B cell (primary cell): ENCODE results near the gene COMMD1. TPM values are rescaled to one million over a fixed set of nuclear protein-coding genes. Genes with fewer than 3 reads are reported as not detected.

Experiments
- ATAC-seq: fragments of 200-7000 bp; cut with Tn5 transposase; one replicate; pipeline ENCODE4 v1.10.0; 2021; ENCODE audit warnings: low read depth, mild to moderate bottlenecking, moderate number of reproducible peaks, moderate library complexity
- CTCF ChIA-PET: fragments of 350-600 bp; sonication (Branson Sonifier 250); formaldehyde crosslinking; loops from one replicate; lab custom pipeline; 2021; ENCODE audit warnings: antibody characterized with exemption, inconsistent platforms; lab: Charles Lee
- POLR2A ChIA-PET: fragments of 350-600 bp; sonication (Branson Sonifier 250); formaldehyde crosslinking; loops from one replicate; lab custom pipeline; 2021; ENCODE audit warnings: antibody characterized with exemption; lab: Charles Lee
- DNase-seq: peaks from one replicate; pipeline ENCODE4 v3.0.0; 2013
- H2AFZ ChIP-seq: 2 replicates; pipeline ENCODE4 v1.6.1; 2012; ENCODE audit warnings: mild to moderate bottlenecking, low read depth, low read length; ENCODE audit not compliant: insufficient read depth, poor library complexity, severe bottlenecking
- H3K27ac ChIP-seq, 2 donors: 1 replicate in 1 of 2; 2 replicates in 1 of 2; pipeline ENCODE4 v1.5.1; 2012 to 2013; ENCODE audit warnings: low read length in 2 of 2, mild to moderate bottlenecking in 2 of 2, moderate library complexity in 1 of 2
- H3K27me3 ChIP-seq, 4 experiments: fragments of 200-600 bp in 1 of 4; sonication (generic) in 1 of 4; replicated peaks in 1 of 4; 1 replicate in 2 of 4; 2 replicates in 2 of 4; pipeline versions ENCODE4 v1.6.1 to v1.7.0; 2013 to 2016; ENCODE audit warnings: low read length in 3 of 4, mild to moderate bottlenecking in 2 of 4, mixed read lengths in 1 of 4, moderate library complexity in 1 of 4; ENCODE audit not compliant: insufficient read depth in 4 of 4, control insufficient read depth in 3 of 4; ENCODE audit errors: control extremely low read depth in 1 of 4
- H3K36me3 ChIP-seq, 2 experiments: replicated peaks in 1 of 2; 1 replicate in 1 of 2; 2 replicates in 1 of 2; pipeline versions ENCODE4 v1.6.1 to v1.7.1; 2013; ENCODE audit warnings: low read length in 1 of 2; ENCODE audit not compliant: insufficient read depth in 2 of 2, control insufficient read depth in 1 of 2; ENCODE audit errors: control extremely low read depth in 1 of 2, extremely low read depth in 1 of 2
- H3K4me1 ChIP-seq, 2 donors: fragments of 200-600 bp in 1 of 2; sonication (generic) in 1 of 2; 1 replicate in 1 of 2; 2 replicates in 1 of 2; pipeline versions ENCODE4 v1.5.1 to v1.6.1; 2013 to 2017; ENCODE audit warnings: low read length in 2 of 2; ENCODE audit not compliant: control insufficient read depth in 2 of 2, insufficient read depth in 2 of 2
- H3K4me2 ChIP-seq: replicated peaks from 2 replicates; pipeline ENCODE3; 2012; ENCODE audit warnings: mild to moderate bottlenecking, low read depth, low read length; ENCODE audit not compliant: poor library complexity, severe bottlenecking
- H3K4me3 ChIP-seq, 5 experiments: fragments of 200-600 bp in 1 of 5; sonication (generic) in 1 of 5; 1 replicate in 3 of 5; 2 replicates in 2 of 5; pipeline versions ENCODE4 v1.5.1 to v1.7.0; 2011 to 2016; ENCODE audit warnings: low read length in 4 of 5, mild to moderate bottlenecking in 4 of 5, low read depth in 2 of 5, control low read depth in 1 of 5, moderate library complexity in 1 of 5; ENCODE audit not compliant: insufficient read depth in 1 of 5; ENCODE audit errors: control extremely low read depth in 1 of 5, extremely low read depth in 1 of 5
- H3K79me2 ChIP-seq: fragments of 200-600 bp; sonication (generic); one replicate; pipeline ENCODE4 v1.6.0; 2016; ENCODE audit warnings: low read length; ENCODE audit not compliant: control insufficient read depth, insufficient read depth
- H3K9ac ChIP-seq: fragments of 200-600 bp; sonication (generic); 2 replicates; pipeline ENCODE4 v1.6.1; 2017; ENCODE audit warnings: mild to moderate bottlenecking, low read length, moderate library complexity
- H3K9me3 ChIP-seq, 3 donors: one replicate each; pipeline versions ENCODE4 v1.6.1 to v1.7.1; 2013; ENCODE audit warnings: low read length in 2 of 3; ENCODE audit not compliant: control insufficient read depth in 2 of 3, insufficient read depth in 1 of 3; ENCODE audit errors: control extremely low read depth in 1 of 3
- H4K20me1 ChIP-seq: 2 replicates; pipeline ENCODE4 v1.6.0; 2012; ENCODE audit warnings: mild to moderate bottlenecking, low read length; ENCODE audit not compliant: insufficient read depth, control insufficient read depth, poor library complexity, severe bottlenecking
- H3K27ac Mint-ChIP-seq: one replicate; pipeline ENCODE4 v1.8.0; 2021; ENCODE audit warnings: mixed read lengths
- H3K27me3 Mint-ChIP-seq: one replicate; pipeline ENCODE4 v1.8.0; 2021; ENCODE audit warnings: mixed read lengths
- H3K4me1 Mint-ChIP-seq: one replicate; pipeline ENCODE4 v1.8.0; 2021; ENCODE audit warnings: mixed read lengths
- H3K4me3 Mint-ChIP-seq: one replicate; pipeline ENCODE4 v1.8.0; 2021; ENCODE audit warnings: mixed read lengths
- H3K9me3 Mint-ChIP-seq: one replicate; pipeline ENCODE4 v1.8.0; 2022; ENCODE audit warnings: mixed read lengths; ENCODE audit not compliant: insufficient read depth
- CTCF ChIP-seq: fragments of 200-600 bp; IDR thresholded peaks from one replicate; pipeline ENCODE4 v1.8.0; 2022; ENCODE audit warnings: antibody characterized with exemption, mild to moderate bottlenecking
- EZH2 ChIP-seq: IDR thresholded peaks from 2 replicates; pipeline ENCODE4 v1.6.1; 2012; ENCODE audit warnings: borderline replicate concordance, low read depth, mild to moderate bottlenecking, moderate library complexity, low read length; ENCODE audit not compliant: insufficient read depth, poor library complexity, severe bottlenecking
- WGBS: methylation state at CpG from one replicate; pipeline ENCODE4 v1.1.5; 2013; ENCODE audit warnings: missing lambda C conversion rate; ENCODE audit not compliant: insufficient coverage; 5-methylcytosine and 5-hydroxymethylcytosine counted together
- intact Hi-C: fragments of 100-400 bp; cut with micrococcal nuclease; formaldehyde crosslinking; loops from one replicate; pipeline ENCODE4 v1.10.0; 2022
- polyA plus RNA-seq: library from polyadenylated mRNA; depleted of rRNA; stranded (reverse); fragments of >200 nt; gene quantifications from 2 replicates; pipeline ENCODE4 v1.2.3, GENCODE V29; 2012
- total RNA-seq, 2 donors: library from RNA; stranded (reverse); fragments of 120-200 nt in 1 of 2; gene quantifications; 1 replicate in 1 of 2; 2 replicates in 1 of 2; pipeline versions ENCODE4 v1.2.3 to v1.2.4, GENCODE V29; 2013 to 2022

COMMD1 gene
- total and polyA plus RNA-seq, 2 donors (not counting 1 experiment from before 2014, with no cell fraction given): 20.6 to 25.1 TPM

- Histone ChIP-seq H4K20me1 (no peaks in the 10 kb centered on the region), H3K4me3 (no peak overlapping the region), H3K27ac (no peak overlapping the region), H3K36me3 (no peaks in the 10 kb centered on the region), H3K9ac (no peak overlapping the region), H3K4me2 (no peak overlapping the region), H2AFZ (no peak overlapping the region), H3K9me3 (no peaks in the 10 kb centered on the region), H3K4me1 (no peaks in the 10 kb centered on the region), H3K79me2 (no peaks in the 10 kb centered on the region), H3K27me3 (no peaks in the 10 kb centered on the region)
- Mint-ChIP-seq H3K27me3 (no peaks in the 10 kb centered on the region), H3K4me3 (no peak overlapping the region), H3K9me3 (no peaks in the 10 kb centered on the region), H3K4me1 (no peaks in the 10 kb centered on the region), H3K27ac (no peak overlapping the region)
- POLR2A ChIA-PET: no interaction called here
- no CpG with 5 or more reads among the region's 2 CpGs for WGBS
- ATAC-seq (no peak), DNase-seq (no peak)
- TF ChIP-seq CTCF: no peak
- no peak for TF ChIP-seq EZH2
- CTCF ChIA-PET: no interaction called here
- intact Hi-C loops: no loop called here
These were observed 258.4 kb downstream of the COMMD1 start for GRCh38 chr2:62163834-62164233.

- Mint-ChIP-seq H3K4me1 (peaks cover 6% of the 10 kb centered on the region), H3K27me3 (no peaks in the 10 kb centered on the region), H3K4me3 (no peak overlapping the region), H3K27ac (no peak overlapping the region), H3K9me3 (no peaks in the 10 kb centered on the region)
- ATAC-seq (no peak), DNase-seq (no peak)
- H3K27ac ChIP-seq: no peak overlapping the region
- no peak overlapping the region for H3K4me2 ChIP-seq
- H3K36me3 ChIP-seq: no peaks in the 10 kb centered on the region
- no peaks in the 10 kb centered on the region for H3K9me3 ChIP-seq
- H3K27me3 ChIP-seq: no peaks in the 10 kb centered on the region
- H3K9ac ChIP-seq: no peak overlapping the region
- peaks cover 3 to 7% of the 10 kb centered on the region in 2 donors for H3K4me1 ChIP-seq
- H3K79me2 ChIP-seq: no peaks in the 10 kb centered on the region
- intact Hi-C loops: no loop called here
- no peaks in the 10 kb centered on the region for H4K20me1 ChIP-seq
- H3K4me3 ChIP-seq: no peak overlapping the region
- ChIA-PET CTCF (no interaction called here), POLR2A (no interaction called here)
- H2AFZ ChIP-seq: no peak overlapping the region
- TF ChIP-seq CTCF (no peak), EZH2 (no peak)
- WGBS: no CpG with 5 or more reads among the region's 4 CpGs
These were observed 270.3 kb downstream of the COMMD1 start for GRCh38 chr2:62175728-62176127.
